NCI-H748 (cell line): ENCODE measurements around the gene OGFR.

ENCODE experiments used
- DNase-seq: peaks from one replicate; lab custom pipeline; 2025; ENCODE audit not compliant: unreplicated experiment; lab: John Stamatoyannopoulos, UW

OGFR gene

DNA sequence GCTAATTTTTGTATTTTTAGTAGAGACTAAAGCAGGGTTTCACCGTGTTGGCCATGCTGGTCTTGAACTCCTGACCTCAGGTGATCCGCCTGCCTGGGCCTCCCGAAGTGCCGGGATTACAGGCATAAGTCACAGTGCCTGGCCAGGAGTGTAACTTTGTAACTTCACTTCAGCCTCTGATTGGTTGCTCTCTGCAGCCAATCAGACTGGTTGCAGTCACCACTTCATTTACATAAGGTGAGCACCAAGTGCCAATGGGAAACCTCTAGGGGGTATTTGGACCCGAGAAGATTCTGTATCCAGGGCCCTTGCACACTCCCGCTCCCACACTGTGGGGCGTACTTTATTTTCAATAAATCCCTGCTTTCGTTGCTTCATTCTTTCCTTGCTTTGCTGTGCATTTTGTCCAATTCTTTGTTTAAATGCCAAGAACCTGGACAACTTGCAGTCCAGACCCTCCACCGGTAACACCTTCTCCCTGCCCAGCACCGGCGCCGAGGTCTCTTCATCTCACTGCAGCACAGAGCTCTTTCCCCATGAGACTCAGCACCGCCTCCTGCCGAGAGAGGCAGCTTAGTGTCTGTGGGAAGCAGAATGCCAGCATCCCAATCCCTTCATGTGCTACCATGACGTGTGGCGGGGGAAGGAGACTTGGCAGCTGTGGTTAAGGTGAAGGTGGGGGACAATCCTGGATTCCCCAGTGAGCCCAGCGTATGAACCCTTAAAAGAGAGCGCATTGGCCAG lies 22.3 kb upstream of the OGFR start:
- DNase-seq, result no peak

GRCh38 chr20:62782893-62783278 lies 21.7 kb upstream of the OGFR start:
- no peak for DNase-seq

DNA sequence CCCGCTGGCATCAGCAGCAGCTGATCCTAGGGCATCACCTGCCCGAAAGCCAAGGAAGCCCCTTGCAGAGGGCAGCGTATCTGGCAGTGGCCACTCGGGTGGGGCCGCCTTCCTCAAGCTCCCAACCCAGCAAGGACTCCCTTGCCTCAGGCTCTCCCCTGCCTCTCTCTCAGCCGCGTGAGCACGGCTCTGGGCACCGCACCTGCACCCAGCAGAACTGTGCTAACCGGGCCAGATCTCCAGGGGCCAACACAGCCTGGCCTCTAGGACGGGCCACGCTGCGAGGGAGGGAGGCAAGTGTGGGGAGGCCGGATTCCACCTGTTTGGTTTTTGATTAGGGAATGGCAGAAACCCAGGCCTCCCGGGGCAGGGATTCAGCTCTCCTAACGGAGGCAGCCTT lies 20.1 kb upstream of the OGFR start:
- no peak for DNase-seq

DNA sequence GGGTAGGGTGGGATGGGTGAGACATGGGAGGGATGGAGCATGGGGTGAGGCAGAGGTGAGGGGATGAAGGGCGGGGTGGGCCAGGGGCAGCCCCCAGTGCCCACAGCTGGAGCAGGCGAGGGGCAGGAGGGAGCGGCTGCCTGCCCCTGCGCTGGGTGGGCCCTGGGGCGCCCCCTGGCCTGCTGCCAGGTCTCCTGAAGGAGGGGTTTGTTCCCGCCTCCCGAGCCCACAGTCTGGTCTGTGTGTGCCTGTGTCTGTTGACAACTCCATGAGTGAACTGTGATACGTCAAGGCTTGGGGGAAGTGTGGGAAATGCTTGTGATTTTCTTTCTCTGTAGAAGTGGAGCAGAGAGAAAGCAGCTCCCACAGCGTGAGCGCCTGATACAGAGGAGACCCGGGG lies 19.2 kb upstream of the OGFR start:
- no peak for DNase-seq

DNA sequence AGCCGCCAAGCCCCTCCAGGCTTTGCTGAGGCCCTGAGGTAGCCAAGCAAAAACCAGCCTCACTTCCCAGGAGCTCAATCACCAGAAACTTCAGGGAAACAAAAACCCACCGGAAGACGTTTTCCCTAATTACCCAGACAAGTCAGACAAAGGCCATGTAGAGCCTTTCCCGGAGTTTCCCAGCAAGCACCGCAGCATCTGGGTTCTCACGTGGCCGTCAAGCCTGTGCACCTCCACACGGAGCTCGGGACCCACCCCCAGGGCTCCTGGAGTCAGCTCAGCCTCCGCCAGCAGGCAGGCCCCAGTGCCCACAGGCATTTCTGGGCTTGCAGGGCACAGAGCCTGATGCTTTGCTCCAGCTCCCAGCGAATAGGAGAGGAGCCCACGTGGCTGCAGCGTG lies 18.5 kb upstream of the OGFR start:
- DNase-seq, result no peak

- no peak for DNase-seq
Measured at GRCh38 chr20:62787321-62787720, 17.3 kb upstream of the OGFR start.

DNA sequence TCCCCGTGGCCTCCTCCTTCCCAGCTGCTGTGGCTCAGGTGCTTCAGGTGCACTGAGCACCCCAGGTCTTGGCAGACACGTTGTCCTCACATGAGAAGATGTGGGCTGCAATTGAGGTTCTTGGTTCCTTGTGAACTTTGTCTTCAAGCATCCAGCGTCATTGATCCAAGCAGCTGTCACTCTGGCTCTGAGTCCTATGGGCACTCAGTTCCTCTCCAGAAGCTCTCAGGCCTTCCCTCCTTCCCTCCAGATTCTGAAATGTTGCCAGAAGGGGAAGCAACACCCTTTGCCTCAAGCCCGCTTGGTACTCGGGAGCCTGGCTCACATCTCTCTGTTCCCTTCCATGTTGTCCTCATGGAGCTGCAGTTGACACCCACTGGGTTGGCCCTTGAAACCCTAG lies 16.8 kb upstream of the OGFR start:
- DNase-seq, result no peak

DNA sequence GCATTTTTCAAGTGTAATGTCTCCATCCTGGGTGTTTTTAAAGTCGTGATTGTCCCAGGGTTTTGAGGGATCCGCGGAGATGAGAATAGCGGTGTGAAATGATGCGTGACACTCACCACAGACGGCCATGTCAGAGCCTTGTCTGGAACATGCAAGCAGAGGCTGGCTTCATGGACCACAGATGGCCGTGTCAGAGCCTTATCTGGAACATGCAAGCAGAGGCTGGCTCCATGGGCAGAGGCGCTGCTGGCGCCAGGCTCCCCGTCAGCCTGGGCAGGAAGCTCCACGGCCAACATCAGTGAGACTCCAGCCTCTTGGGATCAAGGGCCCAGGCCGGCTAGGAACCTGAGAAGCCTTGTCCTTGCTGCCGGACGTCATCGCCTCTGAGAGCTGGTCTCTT lies 16.0 kb upstream of the OGFR start:
- DNase-seq, result no peak

- no peak for DNase-seq
Measured at GRCh38 chr20:62790075-62790474, 14.6 kb upstream of the OGFR start.

DNA sequence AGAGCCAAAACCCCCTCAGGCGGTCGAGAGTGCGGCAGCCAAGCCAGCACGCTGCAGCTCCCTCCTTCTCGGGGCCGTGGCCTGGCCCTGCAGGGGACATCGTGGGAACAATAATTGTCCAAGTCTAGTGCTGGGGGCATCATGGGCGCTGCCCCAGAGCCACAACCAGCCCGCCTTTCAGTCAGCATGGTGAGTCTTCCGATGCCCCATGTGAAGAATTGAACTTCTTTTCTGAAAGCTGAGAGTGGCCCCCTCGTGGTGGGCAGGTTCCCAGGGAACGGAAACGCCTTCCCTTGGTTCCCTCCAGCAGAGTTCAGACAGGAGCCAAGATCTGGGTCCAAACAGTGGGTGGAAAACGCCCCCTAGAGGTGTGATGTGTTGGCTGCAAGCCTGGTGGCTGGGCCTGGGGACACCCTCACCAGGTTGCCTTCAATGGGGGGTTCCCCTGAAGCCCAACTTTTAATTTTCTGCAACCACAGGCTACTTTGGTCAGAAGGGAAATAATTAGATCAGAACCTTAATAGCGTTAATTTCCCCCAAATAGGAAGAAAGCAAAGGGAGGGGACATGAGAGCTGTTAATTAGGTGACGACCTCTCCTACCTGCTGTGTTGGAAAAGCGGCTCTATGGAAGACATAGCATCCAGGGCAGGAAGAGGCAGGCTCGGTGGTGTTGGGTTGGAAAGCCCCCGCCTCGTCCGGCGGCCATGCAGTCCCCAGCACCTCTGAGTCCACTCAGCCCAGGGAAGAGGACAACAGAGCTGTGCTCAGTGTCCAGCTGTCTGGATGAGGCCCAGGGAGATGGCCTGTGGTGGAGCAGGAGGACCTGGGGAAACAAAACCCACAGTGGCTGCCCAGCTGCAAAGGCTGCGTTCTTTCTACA lies 13.1 kb upstream of the OGFR start:
- peak; percentile 87 for DNase-seq

- no peak for DNase-seq
Measured at GRCh38 chr20:62792182-62792939, 12.3 kb upstream of the OGFR start.

GRCh38 chr20:62792940-62793756 lies 11.5 kb upstream of the OGFR start:
- peak; percentile 20 for DNase-seq

- no peak for DNase-seq
Measured at GRCh38 chr20:62793757-62794006, 11.0 kb upstream of the OGFR start.

DNA sequence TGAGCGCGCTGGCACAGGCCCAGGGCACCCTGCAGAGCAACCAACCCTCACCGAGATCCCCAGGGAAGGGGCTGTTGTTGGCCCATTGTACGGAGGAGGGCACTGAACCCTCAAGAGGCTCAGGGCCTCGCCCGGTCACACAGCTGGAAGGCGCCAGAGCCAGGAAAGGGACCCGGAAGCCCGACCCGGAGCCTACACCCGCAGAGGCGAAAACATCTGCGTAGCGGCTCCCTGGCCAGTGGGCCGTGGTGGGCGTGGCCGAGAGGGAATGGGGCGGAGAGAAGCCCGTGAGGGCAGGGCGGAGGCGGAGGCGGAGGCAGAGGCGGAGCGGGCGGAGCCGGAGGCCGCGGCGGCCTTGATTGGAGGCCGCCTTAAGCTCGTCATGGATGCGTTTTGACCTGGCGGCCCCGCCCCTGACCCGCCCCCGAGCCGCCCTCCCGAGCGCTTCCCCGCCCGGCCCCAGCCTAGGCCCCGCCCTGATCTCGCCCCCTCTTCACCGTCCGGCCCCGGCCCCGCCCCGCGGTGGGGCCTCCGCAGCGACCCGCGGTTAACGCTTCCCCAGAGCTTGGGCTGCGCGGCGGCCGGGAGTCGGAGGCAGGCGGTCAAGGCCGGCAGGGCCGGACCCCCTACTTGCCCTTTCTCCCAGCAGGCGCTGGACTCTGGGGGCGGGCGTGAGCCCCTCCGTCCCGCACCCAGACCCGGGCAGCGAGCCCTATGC lies 10.5 kb upstream of the OGFR start:
- DNase-seq, result peak; percentile 88

DNA sequence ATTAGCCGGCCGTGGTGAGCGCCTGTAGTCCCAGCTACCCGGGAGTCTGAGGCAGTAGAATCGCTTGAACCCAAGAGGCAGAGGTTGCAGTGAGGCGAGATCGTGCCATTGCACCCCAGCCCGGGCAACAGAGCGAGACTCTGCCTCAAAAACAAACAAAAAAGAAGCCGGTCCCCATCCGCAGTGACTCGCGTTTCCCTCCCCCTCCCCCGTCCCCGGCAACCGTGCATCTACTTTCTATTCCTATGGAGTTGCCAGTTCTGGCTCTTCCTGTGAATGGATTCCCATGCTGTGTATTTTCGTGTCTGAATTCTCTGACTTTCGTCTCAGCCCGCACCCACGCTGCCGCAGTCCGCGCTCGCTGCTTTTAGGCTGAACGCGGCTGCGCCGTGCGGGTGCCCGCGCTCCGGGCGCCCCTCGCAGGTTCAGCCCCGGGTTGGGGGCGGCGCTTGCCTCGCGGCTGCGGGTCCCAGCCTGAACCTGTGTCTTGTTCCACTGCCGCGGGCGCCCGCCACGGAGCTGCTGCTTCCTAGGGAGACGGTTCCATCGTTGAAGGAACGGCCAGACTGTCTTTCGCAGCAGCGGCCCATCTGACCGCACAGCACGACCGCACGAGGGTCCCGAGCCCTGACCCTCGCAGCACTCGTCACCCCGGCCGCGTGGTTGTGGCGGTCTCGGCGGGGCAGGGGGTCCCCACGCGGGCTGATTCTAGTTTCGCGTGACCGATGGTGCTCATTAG lies 9.4 kb upstream of the OGFR start:
- peak; percentile 78 for DNase-seq

DNA sequence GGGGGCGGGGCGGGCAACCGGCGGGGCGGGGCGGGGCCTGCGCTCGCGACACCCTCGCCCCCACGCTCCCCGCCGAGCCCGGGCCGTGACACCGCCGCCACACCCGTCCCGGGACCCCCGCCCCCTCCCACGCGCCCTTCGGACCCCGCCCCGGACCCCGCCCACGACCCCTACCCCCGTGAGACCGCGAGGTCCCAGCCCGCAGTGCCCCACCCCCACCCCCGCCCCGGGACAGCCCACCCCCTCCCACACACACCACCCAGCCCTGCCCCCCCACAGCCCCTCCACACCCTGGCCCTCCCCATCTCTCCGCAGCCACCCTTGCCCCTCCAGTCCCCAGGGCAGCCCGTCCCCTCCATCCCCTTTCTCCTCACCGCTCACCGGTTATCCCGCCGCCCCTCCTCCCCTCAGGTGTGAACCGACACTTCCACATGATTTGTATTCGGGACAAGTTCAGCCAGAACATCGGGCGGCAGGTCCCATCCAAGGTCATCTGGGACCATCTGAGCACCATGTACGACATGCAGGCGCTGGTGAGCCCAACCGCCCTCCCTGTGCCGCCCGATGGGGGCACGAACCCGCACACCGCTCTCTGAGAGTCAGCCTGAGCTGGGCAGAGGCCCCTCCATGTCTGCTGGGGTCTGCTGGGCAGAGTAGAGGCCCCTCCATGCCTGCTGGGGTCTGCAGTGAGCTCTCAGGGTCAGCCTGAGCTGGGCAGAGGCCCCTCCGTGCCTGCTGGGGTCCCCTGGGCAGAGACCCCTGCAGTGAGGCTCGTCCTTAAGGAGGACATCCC lies 7.7 kb upstream of the OGFR start:
- DNase-seq, result no peak

- DNase-seq, result no peak
Measured at GRCh38 chr20:62797671-62798532, 6.7 kb upstream of the OGFR start.

- DNase-seq, result no peak
Measured at GRCh38 chr20:62799036-62799435, 5.6 kb upstream of the OGFR start.
